NB4 (cell line): Measurements from ENCODE around the gene ARPP21.

Experiments
- MYC ChIP-seq: IDR thresholded peaks from 2 replicates; pipeline ENCODE4 v1.6.1; 2011; ENCODE audit warnings: low read depth, low read length
- POLR2A ChIP-seq: IDR thresholded peaks from 2 replicates; pipeline ENCODE4 v1.6.1; 2011; ENCODE audit warnings: mild to moderate bottlenecking; ENCODE audit not compliant: insufficient read length; ENCODE audit errors: extremely low read depth
- TF ChIP-seq, protein P1 (sequence below): IDR thresholded peaks from one replicate; pipeline ENCODE4 v1.5.1; 2012; ENCODE audit warnings: low read depth, low read length
- TF ChIP-seq, protein P2 (sequence below): IDR thresholded peaks from 2 replicates; pipeline ENCODE4 v1.6.1; 2011; ENCODE audit warnings: low read depth, low read length

DNA sequence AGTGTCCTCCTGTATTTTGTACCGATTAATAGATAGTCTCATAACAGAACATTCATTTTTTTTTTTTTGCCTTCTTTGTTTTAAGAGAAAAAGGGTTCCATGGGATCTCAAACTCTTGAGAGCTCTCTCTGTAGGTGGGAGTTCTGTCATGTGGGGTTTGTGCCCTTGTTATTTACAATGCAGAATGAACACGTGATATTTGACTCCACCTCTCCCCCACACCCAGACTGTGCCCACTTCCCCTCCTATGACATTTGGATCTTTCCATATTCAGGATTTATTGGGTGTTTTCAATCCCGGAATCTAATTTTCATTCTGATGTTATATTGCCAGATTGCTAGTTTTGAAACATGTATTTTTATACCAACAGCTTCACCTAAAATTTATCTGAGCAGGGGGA, 49.5 kb downstream of the ARPP21 start:
- TF ChIP-seq, protein P1, sequence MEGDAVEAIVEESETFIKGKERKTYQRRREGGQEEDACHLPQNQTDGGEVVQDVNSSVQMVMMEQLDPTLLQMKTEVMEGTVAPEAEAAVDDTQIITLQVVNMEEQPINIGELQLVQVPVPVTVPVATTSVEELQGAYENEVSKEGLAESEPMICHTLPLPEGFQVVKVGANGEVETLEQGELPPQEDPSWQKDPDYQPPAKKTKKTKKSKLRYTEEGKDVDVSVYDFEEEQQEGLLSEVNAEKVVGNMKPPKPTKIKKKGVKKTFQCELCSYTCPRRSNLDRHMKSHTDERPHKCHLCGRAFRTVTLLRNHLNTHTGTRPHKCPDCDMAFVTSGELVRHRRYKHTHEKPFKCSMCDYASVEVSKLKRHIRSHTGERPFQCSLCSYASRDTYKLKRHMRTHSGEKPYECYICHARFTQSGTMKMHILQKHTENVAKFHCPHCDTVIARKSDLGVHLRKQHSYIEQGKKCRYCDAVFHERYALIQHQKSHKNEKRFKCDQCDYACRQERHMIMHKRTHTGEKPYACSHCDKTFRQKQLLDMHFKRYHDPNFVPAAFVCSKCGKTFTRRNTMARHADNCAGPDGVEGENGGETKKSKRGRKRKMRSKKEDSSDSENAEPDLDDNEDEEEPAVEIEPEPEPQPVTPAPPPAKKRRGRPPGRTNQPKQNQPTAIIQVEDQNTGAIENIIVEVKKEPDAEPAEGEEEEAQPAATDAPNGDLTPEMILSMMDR: no peak
- TF ChIP-seq POLR2A (no peak), MYC (no peak)
- TF ChIP-seq, protein P2, sequence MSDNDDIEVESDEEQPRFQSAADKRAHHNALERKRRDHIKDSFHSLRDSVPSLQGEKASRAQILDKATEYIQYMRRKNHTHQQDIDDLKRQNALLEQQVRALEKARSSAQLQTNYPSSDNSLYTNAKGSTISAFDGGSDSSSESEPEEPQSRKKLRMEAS: no peak
